SK-N-SH (cell line): Measurements from ENCODE around the gene BRME1.
A peak's percentile ranks its signal among the peaks of the same experiment; 100 is the strongest.

Source experiments
- CTCF ChIP-seq: fragments of 200-600 bp; sonication (generic); IDR thresholded peaks from 2 replicates; pipeline ENCODE4 v1.6.1; 2017; ENCODE audit warnings: antibody characterized with exemption, mild to moderate bottlenecking, moderate library complexity
- MAX ChIP-seq: IDR thresholded peaks from 2 replicates; pipeline ENCODE4 v1.4.0; 2012; ENCODE audit warnings: low read depth
- MEF2A ChIP-seq: IDR thresholded peaks from 2 replicates; pipeline ENCODE4 v1.4.0; 2012; ENCODE audit warnings: low read depth, borderline replicate concordance
- NRF1 ChIP-seq: IDR thresholded peaks from 2 replicates; pipeline ENCODE4 v1.6.1; 2012; ENCODE audit warnings: low read depth, mild to moderate bottlenecking, low read length
- POLR2AphosphoS5 ChIP-seq: IDR thresholded peaks from 2 replicates; pipeline ENCODE4 v1.6.1; 2012; ENCODE audit warnings: low read depth, low read length
- SMC3 ChIP-seq: IDR thresholded peaks from 2 replicates; pipeline ENCODE4 v1.6.1; 2012; ENCODE audit warnings: low read depth, low read length, improper control_type of control experiment

DNA sequence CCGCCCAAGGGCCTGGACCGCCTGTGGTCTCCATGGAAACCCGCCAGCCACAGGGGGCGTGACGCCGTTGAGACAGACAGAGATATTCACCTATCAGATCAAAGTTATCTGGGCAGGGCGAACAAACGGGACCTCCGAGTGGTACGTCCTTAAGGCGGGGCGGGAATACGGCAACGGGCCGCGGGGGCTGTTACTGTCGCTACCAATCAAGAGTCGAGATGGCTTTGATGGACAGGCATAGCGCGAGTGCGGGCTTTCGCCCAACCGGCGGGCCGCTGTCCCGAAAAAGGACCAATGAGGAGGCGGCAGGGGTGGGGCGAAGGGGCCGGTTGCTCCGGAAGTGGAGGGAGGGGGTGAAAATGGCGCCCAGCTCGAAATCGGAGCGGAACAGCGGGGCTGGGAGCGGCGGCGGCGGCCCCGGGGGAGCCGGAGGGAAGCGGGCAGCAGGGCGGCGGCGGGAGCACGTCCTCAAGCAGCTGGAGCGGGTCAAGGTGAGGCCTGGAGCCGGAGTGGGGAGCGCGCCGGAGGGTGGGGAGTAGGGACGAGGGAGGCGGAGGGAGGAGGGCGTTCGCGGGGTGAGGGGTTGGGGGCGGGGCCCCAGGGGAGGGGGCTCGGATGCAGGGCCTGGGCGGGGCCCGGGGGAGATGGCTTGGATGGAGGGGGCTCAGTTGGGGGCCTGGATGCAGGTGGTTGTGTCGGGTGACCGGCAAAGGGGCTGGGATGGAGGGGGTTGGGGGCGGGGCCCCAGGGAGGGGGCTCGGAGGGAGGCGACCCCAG lies 46.4 kb upstream of the BRME1 start, which contains the start of gene DCAF15:
- TF ChIP-seq NRF1 (no peak), MAX (no peak; the same call in 1 of the 2 replicates), CTCF (no peak), POLR2AphosphoS5 (peak; percentile 28; the same call in 1 of the 2 replicates), SMC3 (no peak), MEF2A (no peak)
